Measurements from ENCODE around the gene ETV1.
"Not testable (repeated sequence)": the region's sequence is repeated elsewhere in the genome, so short reads cannot be mapped to it uniquely, and the experiment has no call there.

The ETV1 gene

GRCh38 chr7:13918333-13918732, 71.1 kb downstream of the ETV1 start:
- DNase-seq = not testable (repeated sequence)

GRCh38 chr7:13917103-13917502, 72.4 kb downstream of the ETV1 start:
- not testable (repeated sequence) for DNase-seq

DNA sequence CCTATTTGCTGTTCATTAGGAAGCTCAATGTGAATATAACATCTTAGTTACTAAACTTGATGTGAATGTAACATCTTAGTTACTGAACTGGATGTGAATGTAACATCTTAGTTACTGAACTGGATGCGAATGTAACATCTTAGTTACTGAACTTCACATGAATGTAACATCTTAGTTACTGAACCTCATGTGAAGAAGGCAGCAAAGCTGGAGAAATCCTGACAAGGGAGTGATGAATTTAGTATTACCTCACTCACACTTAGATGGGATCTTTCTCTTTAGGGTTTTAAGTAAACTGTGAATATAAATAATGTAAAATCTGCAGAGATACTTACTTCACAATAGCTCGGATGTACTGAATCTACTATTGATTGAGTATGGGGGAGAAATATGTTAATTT, 73.6 kb downstream of the ETV1 start:
- DNase-seq = no peak

DNA sequence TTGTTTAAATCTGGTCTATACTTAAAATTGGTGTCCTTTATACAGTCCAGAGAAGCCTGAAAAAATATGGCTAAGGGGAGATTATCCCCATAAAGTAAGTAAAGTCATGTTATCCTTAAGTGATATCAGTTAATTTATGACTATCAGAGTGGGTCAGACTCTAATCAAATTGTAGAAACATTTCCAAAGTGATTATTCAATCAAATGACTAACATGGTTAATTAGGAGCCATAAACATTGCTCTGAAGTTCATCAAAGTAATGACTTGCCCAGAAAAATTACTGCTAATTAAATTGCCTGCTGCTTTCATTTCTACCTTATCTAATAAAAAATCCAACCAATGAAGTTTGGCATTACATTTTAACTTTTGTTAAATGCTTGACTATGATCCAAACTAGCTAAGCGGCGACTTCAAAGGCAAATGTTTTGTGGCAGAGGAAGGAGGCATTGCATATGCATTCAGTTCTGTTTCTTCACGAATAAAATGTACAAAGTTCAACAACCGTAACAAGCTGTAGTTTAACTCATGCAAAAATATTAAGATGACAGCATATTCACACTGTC, 76.7 kb downstream of the ETV1 start:
- no peak for DNase-seq

DNA sequence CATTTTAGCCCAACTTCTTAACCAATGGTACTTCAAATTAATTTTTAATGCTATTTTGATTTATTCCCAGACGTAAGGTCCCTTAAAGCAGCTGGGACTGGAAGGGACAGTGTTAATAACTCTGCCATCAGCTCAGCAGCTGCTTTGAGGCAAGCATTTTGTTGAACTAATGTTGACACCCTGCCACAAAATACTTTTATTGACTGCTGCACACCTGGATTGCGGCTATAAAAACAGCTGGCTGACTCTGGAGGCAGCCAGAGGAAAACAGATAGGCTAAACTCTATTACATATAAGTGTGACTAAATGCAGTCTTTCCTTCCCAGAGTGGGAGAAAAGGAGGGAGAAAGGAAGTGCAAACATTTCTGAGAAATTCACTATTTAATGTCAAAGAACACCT, 77.6 kb downstream of the ETV1 start:
- DNase-seq = no peak

DNA sequence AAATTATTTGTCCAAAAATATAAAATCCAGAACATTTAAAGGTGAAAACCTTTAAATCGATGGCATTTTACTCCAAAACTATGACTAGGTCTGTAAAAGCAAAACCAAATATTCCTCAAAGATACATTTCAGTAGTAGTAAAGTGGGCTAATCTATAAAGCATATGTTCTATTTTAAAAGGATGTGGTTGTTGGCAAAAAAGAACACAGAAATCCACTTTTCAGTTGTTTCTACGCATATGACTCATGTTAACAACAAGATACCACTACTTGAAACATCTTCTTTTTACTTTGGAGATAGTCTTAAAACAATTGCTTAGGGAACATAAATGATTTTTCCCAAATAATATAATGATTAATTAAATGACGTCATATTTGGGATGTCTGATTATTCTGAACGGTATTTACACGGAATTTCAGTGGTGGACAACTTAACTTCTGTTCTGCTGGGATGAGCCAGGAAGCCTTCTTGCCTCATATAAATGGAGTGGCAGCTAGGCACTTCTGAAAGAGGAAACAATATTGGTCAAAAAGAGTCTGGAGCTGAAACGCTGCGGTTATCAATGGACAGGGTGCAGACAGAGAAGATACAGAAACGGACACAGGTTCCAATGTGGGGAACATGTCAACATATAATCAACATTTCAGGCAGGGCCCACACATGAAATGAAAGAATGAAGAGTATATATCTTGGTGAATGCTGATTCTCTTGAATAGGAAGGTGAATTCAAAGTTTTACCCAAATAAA, 78.5 kb downstream of the ETV1 start:
- no peak for DNase-seq

DNA sequence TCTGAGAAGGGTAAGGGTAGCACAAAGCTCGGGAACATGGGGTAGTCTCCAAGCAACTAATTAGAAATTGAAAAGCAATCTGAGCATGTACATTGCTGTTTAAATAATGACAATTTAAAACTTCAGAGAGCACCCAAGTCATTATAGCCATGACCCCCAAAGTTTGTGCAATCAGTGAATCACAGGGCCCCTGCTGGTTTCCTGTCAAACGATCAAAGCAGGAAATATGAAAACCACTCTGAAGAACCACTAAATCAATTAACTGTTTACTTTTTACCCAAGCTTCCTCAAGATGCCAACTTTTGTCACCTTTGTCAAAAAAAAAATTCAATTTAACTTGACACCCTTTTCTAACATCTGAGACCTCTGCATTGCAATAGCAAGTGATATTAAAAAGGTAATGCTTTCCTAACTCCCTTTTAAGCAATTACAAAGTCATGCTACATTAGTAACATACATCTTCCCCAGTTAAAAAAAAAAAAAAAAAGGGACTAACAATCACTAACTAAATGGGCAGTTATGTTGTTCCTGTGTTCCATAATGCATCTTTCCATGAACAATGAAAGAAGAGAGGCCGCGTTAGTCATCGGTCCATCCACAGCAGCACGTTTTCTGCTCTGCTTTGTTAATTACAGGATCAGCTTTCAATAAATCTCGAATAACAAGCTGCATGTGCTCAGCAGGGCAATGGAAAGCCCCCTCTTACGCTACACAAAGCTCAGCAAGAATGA, 80.6 kb downstream of the ETV1 start:
- DNase-seq = no peak

GRCh38 chr7:13907831-13908230, 81.6 kb downstream of the ETV1 start:
- DNase-seq = no peak

GRCh38 chr7:13904689-13905088, 84.8 kb downstream of the ETV1 start:
- peak; percentile 37 for DNase-seq

DNA sequence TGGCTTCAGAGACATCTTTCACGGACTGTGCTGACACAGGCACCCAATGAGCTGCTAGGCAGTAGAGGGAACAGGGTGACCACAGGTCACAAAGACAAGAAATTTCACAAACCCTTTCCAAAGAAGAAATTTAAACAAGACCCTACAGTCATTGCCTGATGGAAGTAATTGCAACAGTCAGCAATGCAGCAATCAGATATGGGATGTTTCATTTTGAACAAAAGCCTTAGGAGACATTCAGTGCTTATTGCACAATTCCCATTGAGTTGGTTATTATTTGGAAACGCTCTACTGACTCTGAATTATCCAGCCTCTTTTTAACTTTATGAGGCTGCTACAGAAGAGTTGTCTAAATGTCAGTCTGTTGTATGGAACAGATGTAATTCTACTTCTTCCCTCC, 85.5 kb downstream of the ETV1 start:
- peak; percentile 45 for DNase-seq

- no peak for DNase-seq
Observed at GRCh38 chr7:13901577-13901976, 87.9 kb downstream of the ETV1 start.

- no peak for DNase-seq
Observed at GRCh38 chr7:13898957-13899670, 90.4 kb downstream of the ETV1 start.

GRCh38 chr7:13897819-13898218, 91.6 kb downstream of the ETV1 start:
- DNase-seq = no peak

- DNase-seq = no peak
Observed at GRCh38 chr7:13894954-13895353, 94.5 kb downstream of the ETV1 start.

DNA sequence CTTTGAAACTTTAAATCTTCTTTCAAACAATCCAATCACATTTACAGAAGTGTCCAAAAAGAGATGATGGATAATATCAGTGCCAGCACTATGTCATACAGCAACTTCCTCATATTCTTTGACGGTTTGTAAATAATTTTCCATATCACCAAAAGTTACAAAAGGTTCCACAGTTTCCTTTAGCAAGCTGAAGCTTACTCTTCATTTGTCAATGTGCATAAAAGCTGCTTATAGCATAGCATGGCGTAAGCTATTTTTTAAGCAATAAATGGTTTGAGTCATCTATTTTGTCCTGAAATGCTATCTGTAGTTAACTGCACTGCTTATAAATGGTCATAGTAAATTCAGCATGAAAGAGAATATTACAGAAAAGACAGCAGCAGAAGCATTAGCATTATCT, 95.1 kb downstream of the ETV1 start:
- no peak for DNase-seq

DNA sequence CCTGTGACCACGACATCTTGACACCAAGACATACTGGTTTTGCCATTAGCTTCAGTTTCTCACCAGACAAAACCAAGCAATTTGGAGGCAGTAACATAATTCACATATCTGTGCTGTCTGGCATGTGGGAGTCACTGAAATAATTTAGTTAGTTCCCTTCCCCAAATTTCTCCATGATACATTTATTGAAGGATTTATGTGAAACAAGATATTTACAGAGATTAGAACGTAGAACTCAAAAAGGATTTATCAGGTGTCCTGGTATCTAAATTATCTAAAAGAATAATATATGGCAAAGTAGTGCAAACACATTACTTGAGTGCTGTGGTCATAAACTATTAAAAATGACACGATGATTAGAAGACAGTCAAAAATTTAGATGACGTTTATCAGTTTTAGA, 98.7 kb downstream of the ETV1 start:
- no peak for DNase-seq

DNA sequence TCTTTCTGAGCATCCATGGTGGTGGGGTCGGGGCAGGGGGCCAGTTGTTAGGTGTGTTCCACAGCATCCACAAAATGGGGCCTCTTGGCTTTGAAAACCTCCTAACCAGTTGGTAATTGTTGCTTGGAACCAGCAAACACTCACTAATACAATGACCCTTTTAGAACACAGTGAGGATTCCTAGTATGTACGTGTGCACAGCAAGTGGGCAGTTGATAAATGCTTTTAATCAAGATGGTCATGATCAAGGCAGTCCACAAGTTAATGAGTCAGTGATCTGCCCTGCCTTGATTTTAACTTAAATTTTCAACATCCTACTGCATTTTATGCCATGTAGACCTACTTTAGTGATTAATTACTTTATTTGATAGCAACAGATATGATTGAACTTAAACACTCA, 103.1 kb downstream of the ETV1 start:
- no peak for DNase-seq

- no peak for DNase-seq
Observed at GRCh38 chr7:13882051-13882450, 107.4 kb downstream of the ETV1 start.

DNA sequence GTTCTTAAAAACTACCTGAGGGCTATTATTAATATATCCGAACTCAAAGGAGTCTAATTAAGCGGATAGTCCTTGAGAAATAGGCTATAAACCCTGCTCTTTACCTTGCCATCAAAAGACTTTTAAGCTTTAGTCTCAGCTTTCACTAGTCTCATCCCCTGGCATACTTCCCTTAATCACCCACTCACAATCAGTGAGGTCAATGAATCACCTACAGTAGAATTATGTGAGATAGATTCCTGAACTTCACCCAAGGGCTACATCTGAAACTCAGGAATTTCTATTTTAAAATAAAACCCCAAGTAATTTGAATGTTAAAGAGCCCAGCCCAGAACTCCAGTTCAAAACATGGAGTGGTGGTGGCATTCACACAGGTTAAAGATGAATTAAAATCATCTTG, 108.7 kb downstream of the ETV1 start:
- DNase-seq = peak; percentile 85

DNA sequence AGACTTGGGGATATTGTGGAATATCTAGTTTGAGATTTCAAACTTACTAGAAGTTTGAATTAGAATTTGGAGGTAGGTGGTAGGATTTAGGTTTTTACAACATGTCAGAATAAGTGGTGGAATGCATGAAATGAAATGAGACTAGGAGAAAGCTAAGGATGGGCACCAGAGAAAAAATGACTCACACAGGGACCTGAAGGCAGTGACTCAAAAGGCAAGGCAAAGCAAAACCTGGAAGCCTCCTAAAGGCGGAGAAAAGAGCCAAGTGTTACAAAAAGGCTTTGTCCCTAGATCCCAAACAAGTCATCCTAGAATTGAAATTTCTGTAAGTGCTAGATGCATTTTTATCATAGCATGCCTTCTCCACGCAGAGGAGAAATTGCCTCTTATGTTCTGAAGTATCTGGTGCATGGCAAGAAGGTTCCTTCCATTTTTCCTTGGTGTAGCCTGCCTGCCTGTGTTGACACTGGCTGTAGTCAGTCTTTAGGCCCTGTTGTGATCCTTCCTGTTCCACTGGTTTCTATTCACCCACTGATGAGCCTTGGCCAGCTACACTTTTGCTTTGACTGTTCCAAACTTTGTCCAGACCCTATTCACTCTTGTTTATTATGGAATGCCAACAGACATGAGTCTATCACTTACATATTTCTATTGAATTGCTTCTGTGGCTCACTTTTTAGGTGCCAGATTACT, 109.3 kb downstream of the ETV1 start:
- peak; percentile 59 for DNase-seq

DNA sequence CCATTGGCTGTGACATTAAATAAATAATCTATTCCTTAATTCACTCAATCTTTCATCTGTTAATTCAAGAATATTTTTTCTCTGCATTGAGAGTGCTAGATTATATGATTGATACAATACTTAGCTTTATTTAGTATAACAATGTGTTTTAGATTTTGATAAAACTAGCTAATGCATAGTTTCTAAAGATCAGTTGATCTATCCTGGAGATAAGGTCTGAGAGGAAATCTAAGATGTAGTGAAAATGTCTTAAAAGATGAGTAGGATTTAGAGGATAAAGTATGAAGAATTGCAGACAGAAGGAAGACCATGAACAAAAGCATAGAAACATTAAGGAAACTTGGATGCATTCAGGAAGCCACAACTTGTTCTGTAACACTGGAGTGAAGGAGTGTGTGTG, 110.3 kb downstream of the ETV1 start:
- DNase-seq = no peak

- DNase-seq = no peak
Observed at GRCh38 chr7:13878154-13878553, 111.3 kb downstream of the ETV1 start.

GRCh38 chr7:13875496-13876074, 113.9 kb downstream of the ETV1 start:
- no peak for DNase-seq
